Stimulated activated CD4-positive, alpha-beta T cell treated with anti-CD3 and anti-CD28 coated beads, Interleukin-15, amount 100 ng/mL, for 24 hours (primary cell): Measurements from ENCODE around the gene FITM1.

Experiments
- DNase-seq: peaks from one replicate; pipeline ENCODE4 v3.0.0-alpha.2; 2020

Gene FITM1

GRCh38 chr14:24122898-24123297 lies 7.6 kb upstream of the FITM1 start:
- no peak for DNase-seq

- DNase-seq, result no peak
These were observed 6.7 kb upstream of the FITM1 start for GRCh38 chr14:24123424-24124417.

GRCh38 chr14:24126939-24127338 lies 3.5 kb upstream of the FITM1 start:
- no peak for DNase-seq

GRCh38 chr14:24127673-24128072 lies 2.8 kb upstream of the FITM1 start:
- no peak for DNase-seq

GRCh38 chr14:24129410-24129998 lies 955 bp upstream of the FITM1 start:
- no peak for DNase-seq

GRCh38 chr14:24130717-24131548 lies 474 bp downstream of the FITM1 start:
- no peak for DNase-seq

DNA sequence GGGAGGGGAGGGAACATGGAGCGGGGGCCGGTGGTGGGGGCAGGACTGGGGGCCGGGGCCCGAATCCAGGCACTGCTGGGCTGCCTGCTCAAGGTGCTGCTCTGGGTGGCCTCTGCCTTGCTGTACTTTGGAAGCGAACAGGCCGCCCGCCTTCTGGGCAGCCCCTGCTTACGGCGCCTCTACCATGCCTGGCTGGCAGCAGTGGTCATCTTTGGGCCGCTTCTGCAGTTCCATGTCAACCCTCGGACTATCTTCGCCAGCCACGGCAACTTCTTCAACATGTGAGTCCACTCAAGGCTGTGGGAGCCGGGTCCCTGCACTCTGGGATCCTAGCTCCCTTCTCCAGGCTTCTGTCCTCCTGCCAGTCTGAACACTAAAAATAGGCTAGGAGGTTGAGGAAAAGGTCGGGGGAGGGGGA lies 1.1 kb downstream of the FITM1 start:
- DNase-seq, result no peak

DNA sequence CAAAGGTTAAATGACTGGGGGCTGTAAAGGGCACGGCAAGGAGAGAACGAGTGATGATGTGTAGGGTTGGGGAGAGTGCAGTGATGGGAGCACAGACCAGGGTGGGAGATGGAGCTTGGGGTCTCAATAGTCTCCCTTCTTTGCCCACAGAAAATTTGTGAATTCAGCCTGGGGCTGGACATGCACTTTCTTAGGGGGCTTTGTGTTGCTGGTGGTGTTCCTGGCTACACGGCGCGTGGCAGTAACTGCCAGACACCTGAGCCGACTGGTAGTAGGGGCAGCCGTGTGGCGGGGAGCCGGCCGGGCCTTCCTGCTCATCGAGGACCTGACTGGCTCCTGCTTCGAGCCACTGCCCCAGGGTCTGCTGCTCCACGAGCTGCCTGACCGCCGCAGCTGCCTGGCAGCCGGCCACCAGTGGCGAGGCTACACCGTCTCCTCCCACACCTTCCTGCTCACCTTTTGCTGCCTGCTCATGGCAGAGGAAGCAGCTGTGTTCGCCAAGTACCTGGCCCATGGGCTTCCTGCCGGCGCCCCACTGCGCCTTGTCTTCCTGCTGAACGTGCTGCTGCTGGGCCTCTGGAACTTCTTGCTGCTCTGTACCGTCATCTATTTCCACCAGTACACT lies 1.7 kb downstream of the FITM1 start:
- DNase-seq, result peak; percentile 44

DNA sequence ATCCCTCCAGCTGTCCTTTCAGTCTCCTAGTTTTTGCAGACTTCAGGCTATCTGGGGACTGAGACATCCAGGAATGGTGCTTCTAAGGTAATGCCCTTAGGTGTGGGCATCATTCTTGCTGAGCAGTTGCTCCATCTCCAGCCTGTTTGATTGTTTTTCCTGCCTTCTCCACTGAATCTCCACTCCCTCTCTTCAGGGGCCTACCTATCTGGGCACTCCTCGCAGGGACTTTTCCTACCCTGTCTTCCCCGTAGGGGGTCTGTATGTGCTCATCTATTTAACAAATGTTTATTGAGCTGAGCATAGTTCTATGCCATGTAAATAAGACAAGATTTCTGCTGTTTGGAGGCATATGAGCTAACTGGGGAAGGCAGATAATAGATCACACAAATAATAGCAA lies 2.5 kb downstream of the FITM1 start:
- DNase-seq, result no peak

DNA sequence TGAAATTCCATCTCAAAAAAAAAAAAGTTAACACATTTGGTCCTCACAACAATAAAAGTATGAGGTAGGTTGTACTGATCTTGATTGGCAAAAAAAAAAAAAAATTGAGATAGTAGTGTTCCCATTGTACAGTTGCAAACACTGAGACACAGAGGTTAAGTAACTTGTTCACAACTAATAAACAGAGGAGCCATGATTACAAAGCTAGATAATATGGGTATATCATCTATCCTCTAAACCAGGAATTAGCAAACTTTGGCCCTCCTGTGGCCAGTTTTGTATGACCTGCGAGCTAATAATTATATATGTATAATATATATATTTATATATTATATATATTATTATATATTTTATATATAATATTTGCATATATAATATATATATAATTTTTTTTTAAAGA lies 3.3 kb downstream of the FITM1 start:
- no peak for DNase-seq

DNA sequence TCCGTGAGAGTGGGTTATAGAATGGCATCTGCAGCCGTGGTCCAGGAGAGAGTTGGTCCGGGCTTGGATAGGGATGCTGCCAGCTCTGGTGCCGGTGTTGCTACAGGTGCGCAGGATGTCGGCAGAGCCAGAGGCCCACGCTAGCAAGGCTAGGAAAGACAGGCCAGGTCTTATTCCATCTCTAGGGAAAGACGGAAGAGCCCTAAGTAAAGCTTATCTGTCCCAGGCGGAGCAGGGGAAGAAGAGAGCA lies 5.0 kb downstream of the FITM1 start:
- no peak for DNase-seq

- peak; percentile 94 for DNase-seq
These were observed 5.6 kb downstream of the FITM1 start, which contains the start of gene PSME1 for GRCh38 chr14:24135834-24136683. PSME1 (plus strand) TSS chr14:24136194; CDS start chr14:24136263, 69 bp downstream.

DNA sequence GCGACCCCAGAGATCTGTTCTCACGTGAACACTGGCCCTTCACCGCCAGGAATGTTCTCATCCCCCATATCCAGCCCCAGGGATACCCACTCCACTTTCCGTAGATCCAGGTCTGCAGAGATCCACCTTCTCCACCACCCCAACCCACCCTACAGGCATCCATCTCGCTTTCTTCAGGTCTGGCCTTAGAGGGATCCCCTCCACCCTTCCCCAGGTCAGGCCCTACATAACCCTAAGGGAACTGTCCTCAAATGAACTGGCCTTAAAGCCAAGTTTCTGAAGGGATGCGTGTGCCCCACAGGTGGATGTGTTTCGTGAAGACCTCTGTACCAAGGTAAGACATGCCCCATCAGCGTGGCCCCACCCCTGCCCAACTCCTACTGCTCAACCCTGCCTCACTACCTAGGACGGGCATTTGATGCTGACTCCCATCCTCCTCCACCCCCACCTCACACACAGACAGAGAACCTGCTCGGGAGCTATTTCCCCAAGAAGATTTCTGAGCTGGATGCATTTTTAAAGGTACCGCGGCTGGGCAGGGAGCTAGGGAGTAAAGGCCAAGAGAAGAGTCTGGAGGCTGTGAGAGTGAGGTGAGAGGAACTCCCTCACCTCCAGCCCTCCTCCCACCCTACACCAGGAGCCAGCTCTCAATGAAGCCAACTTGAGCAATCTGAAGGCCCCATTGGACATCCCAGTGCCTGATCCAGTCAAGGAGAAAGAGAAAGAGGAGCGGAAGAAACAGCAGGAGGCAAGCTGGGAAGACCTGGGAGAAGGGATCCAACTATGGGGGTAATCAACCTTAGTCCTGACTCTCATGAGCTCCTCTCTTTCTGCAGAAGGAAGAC lies 6.4 kb downstream of the FITM1 start:
- peak; percentile 46 for DNase-seq

DNA sequence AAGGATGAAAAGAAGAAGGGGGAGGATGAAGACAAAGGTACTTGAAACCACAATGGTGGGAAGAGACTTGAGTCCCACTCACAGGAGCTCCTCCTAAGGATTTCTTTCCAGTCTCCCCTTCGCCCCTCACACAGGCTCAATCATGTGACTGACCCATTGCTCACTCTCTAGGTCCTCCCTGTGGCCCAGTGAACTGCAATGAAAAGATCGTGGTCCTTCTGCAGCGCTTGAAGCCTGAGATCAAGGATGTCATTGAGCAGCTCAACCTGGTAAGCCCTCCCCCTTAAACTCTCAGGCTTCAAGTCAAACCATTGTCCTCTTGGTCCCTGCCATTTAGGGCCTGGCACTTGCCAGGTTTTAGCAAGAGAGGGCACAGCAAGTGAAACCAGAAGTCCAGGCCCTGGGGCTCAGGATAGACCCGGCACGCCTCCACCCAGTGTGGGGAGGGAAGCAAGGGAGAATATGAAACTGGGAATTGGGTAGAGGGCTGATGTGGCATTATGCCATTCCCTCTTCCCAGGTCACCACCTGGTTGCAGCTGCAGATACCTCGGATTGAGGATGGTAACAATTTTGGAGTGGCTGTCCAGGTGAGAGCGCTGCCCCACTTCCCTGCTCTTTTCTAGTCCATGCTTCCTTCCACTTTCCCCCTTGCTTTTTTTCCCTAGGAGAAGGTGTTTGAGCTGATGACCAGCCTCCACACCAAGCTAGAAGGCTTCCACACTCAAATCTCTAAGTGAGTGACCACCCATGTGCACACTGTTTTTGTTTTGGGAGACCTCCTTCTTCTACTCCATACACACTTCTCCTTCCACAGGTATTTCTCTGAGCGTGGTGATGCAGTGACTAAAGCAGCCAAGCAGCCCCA lies 7.3 kb downstream of the FITM1 start:
- DNase-seq, result no peak

DNA sequence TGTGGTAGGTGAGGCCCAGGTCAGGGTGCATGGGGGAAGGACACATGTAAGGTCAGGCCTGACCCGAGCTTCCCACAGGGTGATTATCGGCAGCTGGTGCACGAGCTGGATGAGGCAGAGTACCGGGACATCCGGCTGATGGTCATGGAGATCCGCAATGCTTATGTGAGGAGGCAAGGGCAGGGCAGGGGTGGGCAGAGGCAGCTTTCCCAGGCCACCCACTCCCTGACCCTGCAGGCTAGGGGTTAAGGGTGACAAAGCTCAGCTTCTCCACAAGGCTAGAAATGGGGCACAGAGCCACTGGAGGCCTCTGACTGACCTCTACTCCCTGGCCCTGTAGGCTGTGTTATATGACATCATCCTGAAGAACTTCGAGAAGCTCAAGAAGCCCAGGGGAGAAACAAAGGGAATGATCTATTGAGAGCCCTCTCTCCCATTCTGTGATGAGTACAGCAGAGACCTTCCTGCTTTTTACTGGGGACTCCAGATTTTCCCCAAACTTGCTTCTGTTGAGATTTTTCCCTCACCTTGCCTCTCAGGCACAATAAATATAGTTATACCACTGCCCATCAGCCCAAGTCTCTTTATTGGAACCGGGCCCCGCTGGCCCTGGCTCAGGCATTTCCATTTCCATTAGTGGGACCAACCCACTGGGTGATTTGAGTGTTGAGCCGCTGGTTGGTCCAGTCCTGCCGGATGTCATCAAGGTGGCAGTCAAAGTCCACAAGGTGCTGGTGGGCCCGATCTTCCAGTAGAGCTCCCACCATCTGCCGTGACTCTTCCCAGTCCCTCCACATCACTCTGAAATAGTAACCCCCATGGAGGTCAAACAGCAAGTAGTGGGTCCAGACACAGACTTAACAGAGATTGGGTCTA lies 8.2 kb downstream of the FITM1 start:
- no peak for DNase-seq

DNA sequence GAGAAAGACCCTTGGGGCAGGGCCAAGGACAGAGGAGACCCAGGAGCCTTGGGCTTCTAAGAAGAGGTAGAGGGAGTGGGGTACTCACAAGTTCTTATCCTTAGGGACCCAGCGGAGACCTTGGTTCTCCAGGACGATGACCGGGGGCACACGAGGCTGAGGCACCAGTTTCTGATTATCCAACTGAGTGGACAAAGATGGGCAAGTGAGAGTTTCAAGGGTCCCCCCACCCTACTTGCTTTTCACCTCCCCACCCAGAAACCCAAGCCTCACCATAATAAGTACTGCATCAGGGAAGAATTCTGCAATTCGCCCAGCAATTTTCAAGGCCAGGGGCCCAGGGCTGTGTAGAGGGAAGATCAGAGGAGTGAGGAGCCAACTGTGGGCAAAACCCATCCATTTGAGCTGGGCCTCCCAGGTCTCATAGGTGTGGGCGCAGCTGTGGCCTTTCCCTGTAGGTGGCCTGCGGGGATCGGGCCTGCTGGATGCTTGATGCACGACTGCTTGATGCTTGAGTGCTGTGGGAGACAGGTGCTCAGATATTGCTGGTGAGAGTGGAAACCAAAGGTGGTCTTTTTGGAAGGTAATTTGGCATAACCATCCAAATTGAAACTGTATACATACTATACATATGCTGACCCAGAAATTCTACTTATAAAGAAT lies 8.9 kb downstream of the FITM1 start:
- DNase-seq, result peak; percentile 54

DNA sequence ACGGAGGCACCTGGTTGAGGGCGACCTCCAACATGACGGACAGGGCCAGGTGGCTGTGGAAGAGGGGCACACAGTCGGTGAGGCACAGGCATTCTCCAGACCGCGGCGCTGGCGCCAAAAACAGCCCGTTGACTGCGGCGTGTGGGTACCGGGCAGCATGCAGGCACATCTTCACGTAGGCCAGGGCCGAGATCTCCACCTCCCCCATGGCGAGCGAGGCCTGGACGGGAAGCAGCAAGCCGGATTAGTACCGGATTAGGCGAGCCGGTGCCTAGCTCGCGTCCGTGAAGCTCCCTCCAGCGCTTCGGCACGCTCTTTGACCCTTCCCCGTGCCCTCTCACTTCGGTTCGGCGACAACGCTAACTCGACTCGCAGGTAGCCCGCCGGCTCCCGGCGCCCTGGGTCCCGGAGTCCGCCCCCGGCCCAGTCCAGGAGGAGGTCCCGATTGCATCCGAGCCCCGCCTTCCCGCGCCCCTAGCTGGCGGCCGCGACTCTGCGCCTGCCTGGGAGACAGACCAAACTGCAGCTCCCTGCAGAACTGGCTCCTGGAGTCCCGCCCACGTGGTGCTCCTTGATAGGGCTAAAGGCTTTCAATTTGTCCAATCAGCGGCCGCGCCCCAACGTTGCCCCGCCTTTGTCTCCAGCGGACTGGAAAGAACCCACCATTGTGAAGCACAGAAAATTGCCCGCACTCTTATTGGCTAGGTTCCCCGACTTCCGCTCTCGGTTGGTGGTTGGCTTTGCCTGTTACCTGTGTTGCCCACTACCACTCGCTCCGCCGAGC lies 10.8 kb downstream of the FITM1 start, which contains the start of gene EMC9:
Gene EMC9, minus strand, starts transcription at position 495 of the 784 bp plus-strand sequence. Its CDS starts 287 bp downstream, at position 208.
- peak; percentile 100 for DNase-seq
